ENCODE data around the gene PCLO. TPM values are rescaled to one million over a fixed set of nuclear protein-coding genes. Genes with fewer than 3 reads are reported as not detected.

Gene PCLO
- total RNA-seq, 2 donors from 2014 or later, result 3.2 to 4.2 TPM

DNA sequence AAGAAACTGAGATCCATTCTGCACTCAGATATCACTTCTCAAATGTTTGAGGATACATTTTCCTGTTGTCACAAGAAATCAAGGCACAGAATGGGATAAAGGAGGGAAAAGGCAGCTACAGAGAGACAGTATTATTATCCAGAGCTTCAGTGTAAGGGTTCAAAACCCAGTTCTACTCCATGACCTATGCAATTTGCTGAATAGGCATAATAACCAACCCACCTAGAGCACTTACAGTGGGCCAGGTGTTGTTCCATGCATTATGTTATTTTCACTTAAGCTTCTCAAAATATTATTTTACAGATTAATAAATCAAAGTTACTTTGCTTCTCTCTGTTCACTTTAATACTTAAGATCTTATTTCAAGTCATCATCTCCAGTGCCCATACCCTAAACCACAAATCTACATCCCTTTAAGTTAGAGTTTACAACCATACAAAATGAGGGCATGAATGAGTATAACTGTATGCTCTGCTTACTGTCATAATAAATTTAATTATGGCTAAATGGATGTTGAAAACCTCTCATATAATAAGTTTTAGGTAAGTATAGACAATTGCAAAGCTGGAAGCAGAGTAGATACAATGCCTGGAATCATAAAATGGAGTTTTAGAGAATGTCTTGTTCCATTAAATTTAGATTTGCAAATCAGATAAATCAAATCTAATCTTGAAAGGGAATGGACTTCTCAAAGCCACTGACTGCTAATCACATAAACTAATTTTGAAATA lies 28.1 kb upstream of the PCLO start:
- no peak overlapping the region for H3K4me3 Mint-ChIP-seq
- H3K4me1 ChIP-seq (ENCODE audit: control insufficient read depth, insufficient read depth, low read length), result no peaks in the 10 kb centered on the region
- H3K36me3 ChIP-seq (ENCODE audit: control insufficient read depth, insufficient read depth, low read length), result no peaks in the 10 kb centered on the region
- no peaks in the 10 kb centered on the region for H3K27me3 Mint-ChIP-seq (ENCODE audit: insufficient read depth)
- H3K27ac ChIP-seq (ENCODE audit: low read depth, low read length), result no peak overlapping the region
- TF ChIP-seq, protein P1, sequence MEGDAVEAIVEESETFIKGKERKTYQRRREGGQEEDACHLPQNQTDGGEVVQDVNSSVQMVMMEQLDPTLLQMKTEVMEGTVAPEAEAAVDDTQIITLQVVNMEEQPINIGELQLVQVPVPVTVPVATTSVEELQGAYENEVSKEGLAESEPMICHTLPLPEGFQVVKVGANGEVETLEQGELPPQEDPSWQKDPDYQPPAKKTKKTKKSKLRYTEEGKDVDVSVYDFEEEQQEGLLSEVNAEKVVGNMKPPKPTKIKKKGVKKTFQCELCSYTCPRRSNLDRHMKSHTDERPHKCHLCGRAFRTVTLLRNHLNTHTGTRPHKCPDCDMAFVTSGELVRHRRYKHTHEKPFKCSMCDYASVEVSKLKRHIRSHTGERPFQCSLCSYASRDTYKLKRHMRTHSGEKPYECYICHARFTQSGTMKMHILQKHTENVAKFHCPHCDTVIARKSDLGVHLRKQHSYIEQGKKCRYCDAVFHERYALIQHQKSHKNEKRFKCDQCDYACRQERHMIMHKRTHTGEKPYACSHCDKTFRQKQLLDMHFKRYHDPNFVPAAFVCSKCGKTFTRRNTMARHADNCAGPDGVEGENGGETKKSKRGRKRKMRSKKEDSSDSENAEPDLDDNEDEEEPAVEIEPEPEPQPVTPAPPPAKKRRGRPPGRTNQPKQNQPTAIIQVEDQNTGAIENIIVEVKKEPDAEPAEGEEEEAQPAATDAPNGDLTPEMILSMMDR (conservative IDR thresholded peaks at IDR 0.05), result no peak
- DNase-seq, result no peak
- no peak overlapping the region for H3K27ac Mint-ChIP-seq
- H3K9ac ChIP-seq (ENCODE audit: extremely low read depth, low read length, poor library complexity, severe bottlenecking), result no peak overlapping the region
- no peaks in the 10 kb centered on the region for H3K27me3 ChIP-seq (ENCODE audit: control insufficient read depth, insufficient read depth, low read length, poor library complexity, severe bottlenecking)
- H3K36me3 Mint-ChIP-seq (ENCODE audit: low read depth), result no peaks in the 10 kb centered on the region
- no peaks in the 10 kb centered on the region for H3K9me3 ChIP-seq (ENCODE audit: control insufficient read depth, low read length)
- H3K4me1 Mint-ChIP-seq, result no peaks in the 10 kb centered on the region
- H3K9me3 Mint-ChIP-seq, result no peaks in the 10 kb centered on the region
- no peak overlapping the region for H3K4me3 ChIP-seq (ENCODE audit: low read length)

GRCh38 chr7:83178796-83179195 lies 16.1 kb upstream of the PCLO start:
- Histone ChIP-seq H3K36me3 (ENCODE audit: control insufficient read depth, insufficient read depth, low read length) (no peaks in the 10 kb centered on the region), H3K9me3 (ENCODE audit: control insufficient read depth, low read length) (peaks cover 2% of the 10 kb centered on the region), H3K27ac (ENCODE audit: low read depth, low read length) (no peak overlapping the region), H3K27me3 (ENCODE audit: control insufficient read depth, insufficient read depth, low read length, poor library complexity, severe bottlenecking) (no peaks in the 10 kb centered on the region), H3K4me1 (ENCODE audit: control insufficient read depth, insufficient read depth, low read length) (peaks cover 3% of the 10 kb centered on the region), H3K9ac (ENCODE audit: extremely low read depth, low read length, poor library complexity, severe bottlenecking) (no peak overlapping the region), H3K4me3 (ENCODE audit: low read length) (no peak overlapping the region)
- no peaks in the 10 kb centered on the region for H3K36me3 Mint-ChIP-seq (ENCODE audit: low read depth)
- H3K4me1 Mint-ChIP-seq, result no peaks in the 10 kb centered on the region
- no peak for DNase-seq
- H3K27me3 Mint-ChIP-seq (ENCODE audit: insufficient read depth), result no peaks in the 10 kb centered on the region
- H3K4me3 Mint-ChIP-seq, result no peak overlapping the region
- no peak overlapping the region for H3K27ac Mint-ChIP-seq
- TF ChIP-seq, protein P1 (conservative IDR thresholded peaks at IDR 0.05), result no peak
- H3K9me3 Mint-ChIP-seq, result peaks cover 9% of the 10 kb centered on the region
- WGBS, 2 experiments (ENCODE audit: insufficient coverage in 1 of 2, insufficient read length in 1 of 2), result 90% methylated on average over 1 of the region's 1 CpG; no CpG with 5 or more reads in 1 of the 2 experiments

DNA sequence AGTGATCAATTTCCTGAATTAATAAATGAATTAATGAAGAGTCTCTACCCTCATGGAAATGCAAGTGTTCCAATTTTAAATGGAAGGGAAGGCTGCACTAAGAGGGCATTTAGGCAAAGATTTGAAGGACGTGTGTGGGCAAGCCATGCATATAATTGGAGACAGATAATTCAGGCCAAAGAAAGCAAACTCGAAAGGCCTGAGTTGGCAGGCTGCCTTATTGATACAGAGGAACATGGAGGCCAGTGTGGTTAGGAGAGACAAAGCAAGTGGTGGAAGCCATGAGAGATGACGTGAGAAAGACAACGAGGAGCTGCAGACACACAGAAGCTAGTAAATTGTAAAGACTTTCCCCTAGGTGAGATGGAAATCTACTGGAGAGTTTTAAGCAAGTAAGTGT lies 15.4 kb upstream of the PCLO start:
- Histone ChIP-seq H3K9me3 (ENCODE audit: control insufficient read depth, low read length) (no peaks in the 10 kb centered on the region), H3K9ac (ENCODE audit: extremely low read depth, low read length, poor library complexity, severe bottlenecking) (no peak overlapping the region), H3K27me3 (ENCODE audit: control insufficient read depth, insufficient read depth, low read length, poor library complexity, severe bottlenecking) (no peaks in the 10 kb centered on the region), H3K4me3 (ENCODE audit: low read length) (no peak overlapping the region), H3K4me1 (ENCODE audit: control insufficient read depth, insufficient read depth, low read length) (peaks cover 3% of the 10 kb centered on the region), H3K36me3 (ENCODE audit: control insufficient read depth, insufficient read depth, low read length) (no peaks in the 10 kb centered on the region), H3K27ac (ENCODE audit: low read depth, low read length) (no peak overlapping the region)
- TF ChIP-seq, protein P1 (conservative IDR thresholded peaks at IDR 0.05), result no peak
- no peaks in the 10 kb centered on the region for H3K4me1 Mint-ChIP-seq
- H3K36me3 Mint-ChIP-seq (ENCODE audit: low read depth), result no peaks in the 10 kb centered on the region
- H3K9me3 Mint-ChIP-seq, result peaks cover 1% of the 10 kb centered on the region
- 88 to 96% methylated on average over 4 of the region's 4 CpGs for WGBS, 2 experiments (ENCODE audit: insufficient coverage in 1 of 2, insufficient read length in 1 of 2)
- H3K27me3 Mint-ChIP-seq (ENCODE audit: insufficient read depth), result no peaks in the 10 kb centered on the region
- DNase-seq, result no peak
- no peak overlapping the region for H3K4me3 Mint-ChIP-seq
- H3K27ac Mint-ChIP-seq, result no peak overlapping the region
